ENCODE data around the gene WNT3A.

Gene WNT3A

GRCh38 chr1:227999056-227999930 is 7.5 kb upstream of the WNT3A start:
- DNase-seq = peak; percentile 75

GRCh38 chr1:228000416-228000815 is 6.4 kb upstream of the WNT3A start:
- no peak for DNase-seq

- DNase-seq = no peak
Measured at GRCh38 chr1:228000836-228001563, 5.8 kb upstream of the WNT3A start.

DNA sequence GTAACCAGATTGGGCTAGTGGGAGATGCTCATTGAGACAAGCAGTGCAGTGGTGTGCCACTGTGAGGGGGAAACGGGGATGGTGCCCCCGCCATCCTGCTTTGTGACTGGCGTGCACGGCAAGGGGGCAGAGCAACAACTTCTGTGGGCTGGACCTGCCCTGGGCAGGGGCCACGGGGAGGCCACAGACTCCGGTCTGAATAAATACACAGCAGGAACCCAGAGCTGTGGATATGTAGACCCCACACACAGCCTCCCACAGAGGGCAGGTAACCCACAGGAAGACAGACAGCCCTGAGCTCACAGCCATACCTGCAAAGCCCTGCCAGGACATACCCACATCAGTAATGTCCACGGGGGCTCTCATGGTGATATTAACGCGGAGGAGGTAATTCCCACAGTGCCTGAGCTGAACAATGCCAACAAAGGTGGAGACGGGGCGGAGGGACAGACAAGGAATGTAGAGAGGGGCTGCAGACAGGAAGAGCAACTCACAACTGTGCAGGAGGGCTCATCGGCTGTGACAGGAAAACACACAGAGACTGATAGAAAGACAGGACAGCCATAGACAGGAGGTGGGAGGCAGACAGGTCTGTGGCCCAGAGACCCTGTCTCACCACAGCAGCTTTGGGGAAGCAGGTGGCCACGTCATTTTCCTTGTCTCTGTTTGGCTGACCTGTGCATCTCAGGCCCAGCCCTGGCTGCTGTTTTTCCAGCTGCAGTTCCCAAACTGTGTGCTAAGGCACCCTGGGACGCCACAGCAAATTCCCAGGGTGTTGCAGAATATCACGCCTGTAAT is 4.9 kb upstream of the WNT3A start:
- DNase-seq = no peak

- no peak for DNase-seq
Measured at GRCh38 chr1:228002792-228003191, 4.0 kb upstream of the WNT3A start.

DNA sequence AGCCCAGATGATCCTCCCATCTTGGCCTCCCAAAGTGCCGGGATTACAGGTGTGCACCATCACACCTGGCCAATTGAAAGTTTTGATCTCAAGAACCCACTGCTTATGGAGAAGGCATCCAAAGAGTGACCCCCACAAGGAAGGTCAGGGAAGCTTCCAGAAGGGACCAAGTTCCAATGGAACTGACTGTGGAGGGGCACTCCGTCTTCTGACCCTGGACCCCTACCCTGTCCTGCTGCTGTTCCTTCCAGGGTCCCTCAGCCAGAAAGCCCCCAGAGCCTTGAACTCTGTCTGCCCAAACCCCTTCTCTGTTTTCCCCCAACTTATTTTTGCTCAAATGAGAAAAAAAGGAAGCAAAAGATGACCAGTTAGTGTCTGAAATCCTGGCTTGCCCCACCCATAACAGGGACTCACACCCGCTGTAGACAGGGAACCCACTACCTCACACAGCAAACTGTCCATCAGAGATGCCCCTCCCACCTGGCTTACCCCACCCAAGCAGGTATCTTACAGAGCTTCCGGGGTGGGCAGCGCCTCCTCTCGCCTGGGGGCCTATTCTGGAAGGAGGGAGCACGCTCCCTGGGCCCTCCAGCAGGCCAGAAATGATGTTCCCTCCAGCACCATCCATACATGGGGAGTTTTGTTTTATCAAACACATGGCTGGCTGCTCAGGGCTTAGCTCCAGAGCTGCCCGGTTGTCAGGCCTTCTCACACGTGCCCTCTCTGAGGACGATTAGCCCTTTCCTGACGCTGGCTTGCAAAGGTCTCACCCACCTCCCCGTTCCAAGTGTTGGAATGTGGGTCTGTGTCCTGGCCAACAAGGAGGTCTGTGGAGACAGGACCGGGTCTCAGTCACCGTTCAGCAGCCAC is 3.1 kb upstream of the WNT3A start:
- no peak for DNase-seq

- no peak for DNase-seq
Measured at GRCh38 chr1:228004331-228004855, 2.4 kb upstream of the WNT3A start.

DNA sequence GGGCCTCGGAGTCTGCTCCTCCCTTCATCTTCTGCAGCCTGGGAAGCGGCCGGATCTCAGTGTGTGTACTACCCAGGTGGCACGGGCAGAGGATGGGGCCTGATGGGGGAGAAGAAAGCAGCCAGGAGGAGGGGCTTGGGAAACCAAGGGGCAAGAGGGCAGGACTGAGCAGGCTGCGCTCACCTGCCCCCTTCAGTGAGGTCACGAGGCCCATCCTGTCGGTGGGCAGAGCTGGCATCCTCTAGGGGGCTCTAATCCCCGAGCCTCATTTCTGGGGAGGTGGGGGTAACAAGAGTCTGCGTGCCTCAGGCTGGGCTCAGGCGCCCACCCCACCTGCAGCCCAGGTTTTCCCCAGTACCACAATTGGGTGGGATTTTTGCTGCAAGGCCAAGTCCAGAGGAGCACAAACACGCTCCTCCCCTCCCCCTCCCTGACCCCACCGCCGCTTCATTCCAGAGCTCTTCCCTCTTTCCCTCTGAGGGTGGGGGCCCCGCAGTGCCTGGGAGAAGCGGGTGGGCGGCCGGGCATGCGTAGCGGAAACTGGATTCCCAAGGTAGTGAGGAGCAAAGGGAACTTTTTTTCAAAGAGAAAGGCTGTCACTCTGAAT is 1.8 kb upstream of the WNT3A start:
- no peak for DNase-seq

- DNase-seq = no peak
Measured at GRCh38 chr1:228005511-228006033, 1.2 kb upstream of the WNT3A start.

- no peak for DNase-seq
Measured at GRCh38 chr1:228006034-228006785, 588 bp upstream of the WNT3A start.

DNA sequence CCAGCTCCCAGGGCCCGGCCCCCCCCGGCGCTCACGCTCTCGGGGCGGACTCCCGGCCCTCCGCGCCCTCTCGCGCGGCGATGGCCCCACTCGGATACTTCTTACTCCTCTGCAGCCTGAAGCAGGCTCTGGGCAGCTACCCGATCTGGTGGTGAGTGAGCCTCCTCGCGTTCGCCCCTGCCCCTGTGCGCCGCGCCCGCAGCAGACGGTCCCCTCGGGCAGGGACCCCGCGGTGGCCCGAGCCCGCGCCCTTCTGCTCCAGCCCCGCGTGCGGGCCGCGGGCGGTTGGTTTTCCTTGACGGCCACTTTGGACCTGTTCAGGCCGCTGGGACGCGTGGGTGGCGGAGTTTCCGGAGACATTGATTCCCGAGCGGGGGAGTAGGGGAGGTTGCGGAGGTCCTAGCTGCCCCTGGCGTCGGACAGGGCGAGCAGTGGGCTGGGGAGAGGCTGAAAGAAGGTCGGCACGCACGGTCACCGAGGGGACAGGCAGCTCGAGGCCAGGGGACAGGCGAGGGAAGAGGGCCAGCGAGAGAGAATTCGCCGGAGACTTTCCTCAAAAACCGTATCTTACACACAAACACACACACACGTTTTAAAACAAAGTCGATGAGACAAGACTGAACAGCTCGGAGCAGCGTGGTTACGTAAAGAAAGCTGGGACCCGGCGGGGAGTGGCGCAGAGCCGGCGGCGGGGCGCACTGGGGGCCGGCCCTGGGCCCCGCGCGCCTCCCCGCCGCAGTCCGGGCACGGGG is 427 bp downstream of the WNT3A start:
- no peak for DNase-seq

- no peak for DNase-seq
Measured at GRCh38 chr1:228007801-228008341, 1.1 kb downstream of the WNT3A start.

GRCh38 chr1:228008391-228009115 is 1.8 kb downstream of the WNT3A start:
- DNase-seq = no peak

GRCh38 chr1:228009116-228009827 is 2.5 kb downstream of the WNT3A start:
- DNase-seq = no peak

DNA sequence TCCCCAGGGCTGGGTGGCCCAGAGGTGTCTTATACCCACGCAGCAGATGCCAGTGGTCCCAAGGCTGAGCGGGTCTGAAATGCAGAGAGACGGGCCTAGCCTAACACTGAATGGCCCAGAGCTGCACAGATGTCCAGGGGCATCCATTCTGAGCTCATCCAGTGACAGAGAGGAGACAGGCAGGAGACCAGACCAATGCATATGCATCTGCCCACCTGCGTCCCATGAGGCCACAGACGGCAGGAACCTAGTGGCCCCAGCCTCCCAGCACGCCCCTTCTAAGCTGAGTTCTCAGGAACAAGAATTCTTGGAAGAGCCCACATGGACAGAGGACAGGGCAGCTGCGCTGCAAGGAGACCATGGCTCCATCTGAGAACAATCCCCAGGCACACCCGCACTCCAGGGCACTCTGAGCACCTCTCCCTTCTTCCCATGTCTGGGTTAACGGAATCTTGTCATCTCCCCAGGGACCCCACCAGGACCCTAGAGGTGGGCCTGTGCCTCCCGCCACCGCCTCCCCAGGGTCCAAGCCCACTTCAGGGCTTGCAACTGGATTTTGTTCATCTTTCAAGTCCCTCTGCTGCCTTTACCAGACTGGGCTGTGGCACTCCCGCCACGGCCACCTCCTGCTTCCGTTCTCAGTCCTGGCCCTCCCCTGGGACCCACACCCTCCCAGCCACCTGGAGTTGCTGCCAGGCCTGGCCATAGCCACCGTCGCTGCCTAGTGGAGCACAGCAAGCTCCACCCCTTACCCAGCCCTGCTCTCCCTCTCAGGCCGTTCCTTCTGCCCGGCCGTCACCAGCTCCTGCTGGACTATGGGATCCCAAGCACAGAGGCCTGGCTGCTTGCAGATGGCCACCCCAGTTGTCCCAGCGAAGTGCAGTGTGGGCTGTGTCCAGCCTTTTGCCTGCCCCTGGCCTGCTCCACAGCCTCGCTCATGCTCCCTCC is 3.3 kb downstream of the WNT3A start:
- DNase-seq = peak; percentile 86

- DNase-seq = no peak
Measured at GRCh38 chr1:228010921-228011320, 4.1 kb downstream of the WNT3A start.

GRCh38 chr1:228011721-228012311 is 5.0 kb downstream of the WNT3A start:
- no peak for DNase-seq

All from DMS153 (cell line).